Myocyte (in vitro differentiated cells): ENCODE measurements around the gene SMAD3. TPM values are rescaled to one million over a fixed set of nuclear protein-coding genes. Genes with fewer than 3 reads are reported as not detected.

Experiments used
- DNase-seq: peaks from one replicate; pipeline ENCODE4 v3.0.0-alpha.2; 2012; ENCODE audit warnings: low read depth
- total RNA-seq: library from RNA; depleted of rRNA; stranded (reverse); fragments of >200 nt; gene quantifications from 2 replicates; pipeline ENCODE4 v1.2.3, GENCODE V29; 2014

Gene SMAD3
- total RNA-seq, 1 donor from 2014 or later: 24.4 TPM

GRCh38 chr15:67158367-67158766 is 93.0 kb downstream of the SMAD3 start:
- no peak for DNase-seq

GRCh38 chr15:67161412-67161811 is 96.0 kb downstream of the SMAD3 start:
- no peak for DNase-seq

- DNase-seq: no peak
These were observed 96.5 kb downstream of the SMAD3 start for GRCh38 chr15:67161881-67162280.

GRCh38 chr15:67163180-67163579 is 97.8 kb downstream of the SMAD3 start:
- DNase-seq: no peak

- no peak for DNase-seq
These were observed 99.0 kb downstream of the SMAD3 start for GRCh38 chr15:67164401-67164791.

GRCh38 chr15:67164811-67165253 is 99.4 kb downstream of the SMAD3 start:
- no peak for DNase-seq

GRCh38 chr15:67165254-67166253 is 100.2 kb downstream of the SMAD3 start:
- no peak for DNase-seq

GRCh38 chr15:67166280-67167009 is 101.0 kb downstream of the SMAD3 start:
- no peak for DNase-seq

GRCh38 chr15:67167091-67167490 is 101.7 kb downstream of the SMAD3 start:
- DNase-seq: no peak

- no peak for DNase-seq
These were observed 103.3 kb downstream of the SMAD3 start for GRCh38 chr15:67168694-67169093.

- no peak for DNase-seq
These were observed 104.9 kb downstream of the SMAD3 start for GRCh38 chr15:67170143-67170925.

GRCh38 chr15:67171471-67171870 is 106.1 kb downstream of the SMAD3 start:
- peak; percentile 73 for DNase-seq

GRCh38 chr15:67172172-67172571 is 106.8 kb downstream of the SMAD3 start:
- DNase-seq: no peak

GRCh38 chr15:67173005-67173404 is 107.6 kb downstream of the SMAD3 start:
- no peak for DNase-seq

- DNase-seq: no peak
These were observed 108.4 kb downstream of the SMAD3 start for GRCh38 chr15:67173786-67174185.

GRCh38 chr15:67174446-67174845 is 109.0 kb downstream of the SMAD3 start:
- no peak for DNase-seq

- no peak for DNase-seq
These were observed 109.6 kb downstream of the SMAD3 start for GRCh38 chr15:67174864-67175573.

GRCh38 chr15:67175643-67176071 is 110.3 kb downstream of the SMAD3 start:
- no peak for DNase-seq

GRCh38 chr15:67176195-67176971 is 111.0 kb downstream of the SMAD3 start:
- DNase-seq: no peak

- no peak for DNase-seq
These were observed 112.3 kb downstream of the SMAD3 start for GRCh38 chr15:67177752-67178151.
